ENCODE results near the gene PHF2. TPM values are rescaled to one million over a fixed set of nuclear protein-coding genes. Genes with fewer than 3 reads are reported as not detected.

PHF2 gene
- total RNA-seq, 6 experiments from 2014 or later = 15.4 to 17.5 (median 16.6) TPM

DNA sequence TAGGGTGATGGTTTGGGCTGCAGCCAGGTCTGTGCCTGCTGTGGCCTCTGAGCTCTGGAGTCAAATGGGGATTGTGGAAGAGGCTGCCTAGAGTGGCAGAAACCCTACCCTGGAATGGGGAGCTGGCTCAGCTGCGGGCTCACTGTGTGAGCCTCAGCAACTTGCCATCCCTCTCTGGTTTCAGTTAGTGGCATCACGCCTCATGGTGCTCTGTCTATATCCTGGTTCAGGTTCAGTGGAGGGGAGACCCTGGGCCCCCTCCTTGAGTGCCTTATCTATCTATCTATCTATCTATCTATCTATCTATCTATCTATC is 132.6 kb downstream of the PHF2 start:
- DNase-seq = no peak
- H3K36me3 Mint-ChIP-seq (ENCODE audit: low read depth) = no peaks in the 10 kb centered on the region
- H3K9me3 Mint-ChIP-seq = 0 out of 2 replicates have a peak, but pooled peaks cover 6% of the 10 kb centered on the region
- TF ChIP-seq, protein P1, sequence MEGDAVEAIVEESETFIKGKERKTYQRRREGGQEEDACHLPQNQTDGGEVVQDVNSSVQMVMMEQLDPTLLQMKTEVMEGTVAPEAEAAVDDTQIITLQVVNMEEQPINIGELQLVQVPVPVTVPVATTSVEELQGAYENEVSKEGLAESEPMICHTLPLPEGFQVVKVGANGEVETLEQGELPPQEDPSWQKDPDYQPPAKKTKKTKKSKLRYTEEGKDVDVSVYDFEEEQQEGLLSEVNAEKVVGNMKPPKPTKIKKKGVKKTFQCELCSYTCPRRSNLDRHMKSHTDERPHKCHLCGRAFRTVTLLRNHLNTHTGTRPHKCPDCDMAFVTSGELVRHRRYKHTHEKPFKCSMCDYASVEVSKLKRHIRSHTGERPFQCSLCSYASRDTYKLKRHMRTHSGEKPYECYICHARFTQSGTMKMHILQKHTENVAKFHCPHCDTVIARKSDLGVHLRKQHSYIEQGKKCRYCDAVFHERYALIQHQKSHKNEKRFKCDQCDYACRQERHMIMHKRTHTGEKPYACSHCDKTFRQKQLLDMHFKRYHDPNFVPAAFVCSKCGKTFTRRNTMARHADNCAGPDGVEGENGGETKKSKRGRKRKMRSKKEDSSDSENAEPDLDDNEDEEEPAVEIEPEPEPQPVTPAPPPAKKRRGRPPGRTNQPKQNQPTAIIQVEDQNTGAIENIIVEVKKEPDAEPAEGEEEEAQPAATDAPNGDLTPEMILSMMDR (IDR thresholded peaks at IDR 0.05) = no peak
- no peak overlapping the region for H3K27ac Mint-ChIP-seq
- peaks cover 3% of the 10 kb centered on the region; the same call in 1 of the 2 replicates for H3K27me3 Mint-ChIP-seq (ENCODE audit: insufficient read depth)
- no peak overlapping the region for H3K4me3 Mint-ChIP-seq
- no peaks in the 10 kb centered on the region; the same call in 1 of the 2 replicates for H3K4me1 Mint-ChIP-seq (ENCODE audit: low read depth)

DNA sequence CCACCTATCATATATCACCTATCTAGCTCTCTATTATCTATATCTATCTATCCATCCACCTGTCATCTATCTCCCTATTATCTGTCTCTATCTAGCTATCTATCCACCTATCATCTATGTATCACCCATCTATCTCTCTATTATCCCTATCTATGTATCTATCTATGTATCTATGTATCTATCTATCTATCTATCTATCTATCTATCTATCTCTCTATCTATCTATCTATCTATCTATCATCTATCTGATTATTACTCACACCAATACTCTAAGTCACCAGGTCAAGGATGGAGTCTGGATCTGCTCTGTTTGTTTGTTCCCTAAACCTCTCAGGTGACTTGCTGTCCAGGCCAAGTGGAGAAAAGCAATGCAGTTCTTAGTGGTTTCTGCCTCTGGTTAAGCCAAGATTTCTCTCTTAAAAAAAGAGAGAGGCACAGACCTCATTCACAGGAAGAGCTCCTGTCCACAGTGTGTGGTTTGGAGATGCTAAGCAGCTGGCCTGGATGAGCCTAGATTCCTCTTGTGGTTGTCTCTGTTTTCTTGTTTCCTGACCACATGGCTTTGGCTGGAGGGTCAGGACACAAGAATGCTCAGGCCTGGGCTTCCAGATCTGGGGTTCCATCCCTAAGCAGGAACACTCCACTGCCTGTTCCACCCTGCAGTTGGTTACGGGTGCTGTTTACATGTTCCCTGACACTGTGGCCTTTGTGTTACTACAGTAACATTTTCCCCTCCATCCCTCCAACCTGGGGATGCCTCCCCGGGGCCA is 133.4 kb downstream of the PHF2 start:
- TF ChIP-seq, protein P1 (IDR thresholded peaks at IDR 0.05) = no peak
- DNase-seq = no peak
- Mint-ChIP-seq H3K27me3 (ENCODE audit: insufficient read depth) (peaks cover 3% of the 10 kb centered on the region; the same call in 1 of the 2 replicates), H3K4me3 (no peak overlapping the region), H3K4me1 (ENCODE audit: low read depth) (no peaks in the 10 kb centered on the region; the same call in 1 of the 2 replicates), H3K27ac (no peak overlapping the region), H3K9me3 (0 out of 2 replicates have a peak, but pooled peaks cover 6% of the 10 kb centered on the region), H3K36me3 (ENCODE audit: low read depth) (no peaks in the 10 kb centered on the region)

DNA sequence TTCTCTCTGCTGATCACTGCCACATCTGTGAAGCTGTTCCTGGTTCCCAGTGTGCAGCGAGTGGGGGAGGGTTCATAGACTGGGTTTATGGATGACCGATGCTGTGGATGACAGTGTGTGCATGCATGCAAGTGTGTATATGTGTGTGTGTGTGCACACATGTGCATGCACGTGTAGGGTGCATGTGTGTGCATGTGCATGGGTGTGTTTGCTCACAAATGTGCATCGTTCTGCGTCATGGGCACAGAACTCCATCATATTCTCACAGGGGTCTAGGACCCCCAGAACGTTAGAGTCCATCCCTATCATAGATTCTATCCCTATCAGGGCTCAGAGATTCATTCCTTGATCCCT is 134.0 kb downstream of the PHF2 start:
- TF ChIP-seq, protein P1 (IDR thresholded peaks at IDR 0.05) = no peak

DNA sequence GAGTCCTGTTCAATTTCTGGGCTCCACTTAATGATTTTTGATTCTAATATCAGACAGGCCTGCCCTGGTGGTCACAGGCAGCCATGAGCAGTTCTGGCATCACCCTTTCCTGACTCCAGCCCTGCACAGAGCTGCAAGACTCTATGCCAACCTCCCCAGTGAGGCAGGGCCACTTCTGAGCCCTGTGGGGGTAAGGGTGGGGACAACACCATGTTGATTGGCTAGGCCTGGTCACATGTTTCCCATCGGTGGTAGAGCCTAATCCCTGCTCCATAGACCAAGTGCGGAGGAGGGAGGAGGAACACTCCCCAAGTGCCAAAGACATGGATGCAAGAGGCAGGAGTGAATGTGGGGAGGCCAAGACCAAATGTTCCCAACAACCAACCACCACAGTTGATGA is 134.6 kb downstream of the PHF2 start:
- peaks cover 3% of the 10 kb centered on the region; the same call in 1 of the 2 replicates for H3K27me3 Mint-ChIP-seq (ENCODE audit: insufficient read depth)

More for the DNA sequence above, 134.0 kb downstream of the PHF2 start:
- H3K27me3 Mint-ChIP-seq (ENCODE audit: insufficient read depth) = peaks cover 3% of the 10 kb centered on the region; the same call in 1 of the 2 replicates
- H3K4me1 Mint-ChIP-seq (ENCODE audit: low read depth) = no peaks in the 10 kb centered on the region; the same call in 1 of the 2 replicates
- no peak overlapping the region for H3K4me3 Mint-ChIP-seq
- DNase-seq = no peak
- no peaks in the 10 kb centered on the region for H3K36me3 Mint-ChIP-seq (ENCODE audit: low read depth)
- peaks cover 11% of the 10 kb centered on the region; the same call in 1 of the 2 replicates for H3K9me3 Mint-ChIP-seq
- H3K27ac Mint-ChIP-seq = no peak overlapping the region

DNA sequence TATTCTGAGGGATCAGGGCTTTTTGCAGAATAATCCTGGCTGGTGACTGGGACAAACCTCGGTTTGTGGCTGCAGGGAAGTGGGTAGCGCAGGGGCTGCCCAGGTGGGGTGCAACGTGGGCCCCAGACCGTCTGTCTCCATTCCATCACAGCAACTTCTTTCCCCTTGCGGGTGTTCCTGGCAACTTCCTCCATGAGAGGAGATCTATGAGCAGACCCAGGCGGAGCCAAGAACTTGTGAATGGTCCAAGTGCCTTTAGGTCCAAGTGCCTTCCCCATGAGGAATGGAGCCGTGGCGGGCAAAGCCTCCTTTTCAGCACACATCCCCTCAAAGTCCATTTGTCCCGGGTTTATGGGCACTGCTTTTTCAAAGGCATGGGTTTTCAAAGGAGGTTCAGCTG is 136.5 kb downstream of the PHF2 start:
- no peak for DNase-seq
- Mint-ChIP-seq H3K27me3 (ENCODE audit: insufficient read depth) (peaks cover 3% of the 10 kb centered on the region; the same call in 1 of the 2 replicates), H3K4me1 (ENCODE audit: low read depth) (no peaks in the 10 kb centered on the region; the same call in 1 of the 2 replicates), H3K27ac (no peak overlapping the region), H3K36me3 (ENCODE audit: low read depth) (no peaks in the 10 kb centered on the region), H3K9me3 (peaks cover 11% of the 10 kb centered on the region; the same call in 1 of the 2 replicates), H3K4me3 (no peak overlapping the region)
- TF ChIP-seq, protein P1 (IDR thresholded peaks at IDR 0.05) = no peak

More for the DNA sequence above, 134.6 kb downstream of the PHF2 start:
- H3K4me1 Mint-ChIP-seq (ENCODE audit: low read depth) = no peaks in the 10 kb centered on the region; the same call in 1 of the 2 replicates
- H3K36me3 Mint-ChIP-seq (ENCODE audit: low read depth) = no peaks in the 10 kb centered on the region
- no peak for DNase-seq
- no peak overlapping the region for H3K27ac Mint-ChIP-seq
- TF ChIP-seq, protein P1 (IDR thresholded peaks at IDR 0.05) = no peak
- H3K9me3 Mint-ChIP-seq = peaks cover 11% of the 10 kb centered on the region; the same call in 1 of the 2 replicates
- H3K4me3 Mint-ChIP-seq = no peak overlapping the region

Measured in HFFc6 (cell line).